Measurements from ENCODE around the gene LRGUK. TPM values are rescaled to one million over a fixed set of nuclear protein-coding genes. Genes with fewer than 3 reads are reported as not detected.

The LRGUK gene
- total RNA-seq, 1 experiment from 2014 or later, result 0.49 TPM

- ChIA-PET RAD21 (ENCODE audit: low non-redundant PET in 1 of 2, low total read pairs in 2 of 2, uncharacterized antibody in 2 of 2, unreplicated experiment in 2 of 2) (no interaction called here), CTCF (no interaction called here), POLR2A (no interaction called here)
- Histone ChIP-seq H2AFZ (ENCODE audit: low read depth, low read length, poor library complexity, severe bottlenecking) (no peak overlapping the region), H3K4me3 (replicated peaks in 1 of 2; ENCODE audit: low read depth in 1 of 2, low read length in 2 of 2) (no peak overlapping the region), H3K27me3 (ENCODE audit: insufficient read depth, low read length) (no peaks in the 10 kb centered on the region), H3K79me2 (ENCODE audit: insufficient read depth, low read length) (no peaks in the 10 kb centered on the region), H3K9ac (ENCODE audit: low read length) (no peak overlapping the region), H3K9me2 (ENCODE audit: insufficient read depth) (no peaks in the 10 kb centered on the region), H3K27ac (ENCODE audit: low read depth, low read length) (no peak overlapping the region), H3K4me2 (ENCODE audit: low read length) (no peak overlapping the region), H3K4me1 (ENCODE audit: control insufficient read depth in 1 of 2, insufficient read depth in 2 of 2, low read length in 2 of 2) (no peaks in the 10 kb centered on the region), H3K9me3 (ENCODE audit: control insufficient read depth in 1 of 2, insufficient read depth in 1 of 2, low read depth in 1 of 2, low read length in 2 of 2) (no peaks in the 10 kb centered on the region), H3K36me3 (ENCODE audit: control insufficient read depth in 1 of 2, insufficient read depth in 2 of 2, low read length in 2 of 2) (no peaks in the 10 kb centered on the region), H4K20me1 (ENCODE audit: insufficient read depth) (no peaks in the 10 kb centered on the region)
- DNase-seq (ENCODE audit: low read depth, low spot score) (no peak), ATAC-seq (no peak)
- intact Hi-C loops (cut with micrococcal nuclease), result no loop called here
- no TSS peak for BruUV-seq (replicated peaks)
- TF ChIP-seq ELF1 (IDR thresholded peaks at IDR 0.05; ENCODE audit: borderline replicate concordance, low read depth), result no peak
- TF ChIP-seq POLR2A (IDR thresholded peaks at IDR 0.05; ENCODE audit: borderline replicate concordance, extremely low read depth, insufficient read depth, insufficient read length), result no peak
- no peak for TF ChIP-seq ZNF274 (IDR thresholded peaks at IDR 0.05; ENCODE audit: low read depth, low read length)
- TF ChIP-seq SP1 (IDR thresholded peaks at IDR 0.05; ENCODE audit: low read depth), result no peak
- TF ChIP-seq CTCF (IDR thresholded peaks at IDR 0.05 in 2 of 3, conservative IDR thresholded peaks at IDR 0.05 in 1 of 3; ENCODE audit: borderline replicate concordance in 1 of 3, insufficient read depth in 1 of 3, low read depth in 2 of 3, low read length in 2 of 3), result no peak
- no peak for TF ChIP-seq ZBTB33 (IDR thresholded peaks at IDR 0.05; ENCODE audit: extremely low read depth, insufficient replicate concordance, low read length)
- TF ChIP-seq CBX3 (IDR thresholded peaks at IDR 0.05; ENCODE audit: low read depth), result no peak
- TF ChIP-seq EZH2phosphoT487 (IDR thresholded peaks at IDR 0.05; ENCODE audit: borderline replicate concordance), result no peak
- no peak for TF ChIP-seq ATF3 (IDR thresholded peaks at IDR 0.05)
- no peak for TF ChIP-seq POLR2AphosphoS5 (IDR thresholded peaks at IDR 0.05; ENCODE audit: low read depth, low read length)
- no peak for TF ChIP-seq RAD21 (IDR thresholded peaks at IDR 0.05; ENCODE audit: low read depth)
- no peak for TF ChIP-seq SRF (IDR thresholded peaks at IDR 0.05; ENCODE audit: low read depth)
- no peak for TF ChIP-seq ZFX (IDR thresholded peaks at IDR 0.05)
- no peak for TF ChIP-seq JUND (IDR thresholded peaks at IDR 0.05)
- TF ChIP-seq CEBPB (IDR thresholded peaks at IDR 0.05; ENCODE audit: low read depth), result no peak
- no peak for TF ChIP-seq YY1 (IDR thresholded peaks at IDR 0.05; ENCODE audit: extremely low read depth, insufficient replicate concordance, low read depth, low read length)
- TF ChIP-seq EZH2 (IDR thresholded peaks at IDR 0.05), result no peak
- no peak for TF ChIP-seq FOSL1 (IDR thresholded peaks at IDR 0.05; ENCODE audit: low read depth)
- TF ChIP-seq REST (IDR thresholded peaks at IDR 0.05; ENCODE audit: low read depth), result no peak
- no peak for TF ChIP-seq TCF7L2 (IDR thresholded peaks at IDR 0.05; ENCODE audit: borderline replicate concordance, extremely low read depth, insufficient read depth, insufficient read length)
These were observed 107.1 kb downstream of the LRGUK start for GRCh38 chr7:134234216-134234615.

All from HCT116 (cell line).